HG02588 (cell line): ENCODE data around the gene SHOX.
"Not testable (repeated sequence)": the region's sequence is repeated elsewhere in the genome, so short reads cannot be mapped to it uniquely, and the experiment has no call there.

ENCODE experiments used
- ATAC-seq: cut with Tn5 transposase; IDR thresholded peaks from one replicate; pipeline ENCODE4 v1.9.1; 2021; ENCODE audit warnings: mild to moderate bottlenecking, moderate library complexity; ENCODE audit not compliant: unreplicated experiment

The SHOX gene

DNA sequence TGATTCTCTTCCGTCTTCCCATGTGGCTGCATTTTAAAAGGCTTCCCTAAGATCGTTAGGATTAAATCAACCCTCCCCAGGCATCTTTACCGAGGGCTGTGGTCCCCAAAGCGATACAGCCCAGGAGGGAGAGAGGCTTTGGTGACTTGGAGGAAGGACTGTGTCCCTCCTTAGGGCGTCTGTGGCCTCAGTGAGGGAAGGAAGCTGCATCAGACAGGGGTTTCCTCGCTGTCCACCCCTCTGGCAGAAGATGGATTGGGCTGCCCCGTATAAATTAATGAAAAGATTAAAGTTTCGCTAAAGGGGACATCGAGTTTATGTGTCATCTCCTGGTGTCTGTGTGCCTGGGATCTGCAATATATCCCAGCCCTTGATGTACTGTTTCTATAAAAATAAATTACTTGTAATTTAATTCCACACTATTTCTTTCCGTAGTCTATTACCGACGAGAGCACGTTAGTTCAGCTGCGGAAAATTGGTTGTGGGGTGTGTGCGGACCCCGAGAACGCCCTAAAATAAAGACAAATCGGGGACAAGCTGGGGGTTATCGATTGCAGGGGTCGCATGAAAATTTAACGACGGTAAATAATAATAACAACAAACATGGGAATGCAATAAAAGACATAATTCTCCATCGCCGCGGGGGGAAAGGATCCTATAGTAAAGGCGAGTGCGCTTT is 6.5 kb downstream of the SHOX start:
- no peak for ATAC-seq

- no peak for ATAC-seq
Observed at GRCh38 chrX:637660-638481, 7.3 kb downstream of the SHOX start.

DNA sequence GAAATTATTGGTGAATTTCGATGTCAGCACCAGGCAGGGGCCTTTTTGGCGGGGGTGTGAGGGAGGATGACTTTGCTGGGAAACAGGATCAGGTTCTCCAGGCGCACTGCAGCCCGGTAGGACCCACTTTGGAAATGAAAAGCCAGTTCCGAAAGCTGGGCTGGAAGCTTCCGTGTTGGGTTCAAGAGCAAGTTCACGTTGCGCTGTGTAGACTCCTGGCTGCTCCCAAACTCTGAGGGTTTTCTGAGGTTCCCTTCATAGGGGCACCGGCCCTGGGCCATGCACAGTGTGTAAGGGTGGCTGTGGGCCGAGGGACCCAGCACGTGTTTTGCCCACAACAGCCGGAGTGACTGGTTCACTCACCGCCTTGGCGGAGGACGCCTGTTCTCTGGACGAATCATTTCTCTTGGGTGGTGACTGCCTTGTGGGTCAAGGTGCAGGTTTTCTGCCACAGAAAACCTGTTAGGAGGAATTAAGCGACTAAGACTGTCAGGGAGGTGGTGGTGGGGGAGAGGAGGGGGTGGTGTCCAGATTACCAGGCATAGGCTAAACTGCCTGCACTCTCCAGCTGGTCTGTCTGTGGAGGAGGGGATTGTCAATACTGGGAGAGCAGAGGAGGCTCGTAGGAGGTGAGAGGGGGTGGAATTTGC is 8.0 kb downstream of the SHOX start:
- ATAC-seq, result no peak

GRCh38 chrX:639151-639550 is 8.6 kb downstream of the SHOX start:
- ATAC-seq, result no peak

GRCh38 chrX:640641-641040 is 10.1 kb downstream of the SHOX start:
- no peak for ATAC-seq

- ATAC-seq, result no peak
Observed at GRCh38 chrX:641671-642435, 11.3 kb downstream of the SHOX start.

DNA sequence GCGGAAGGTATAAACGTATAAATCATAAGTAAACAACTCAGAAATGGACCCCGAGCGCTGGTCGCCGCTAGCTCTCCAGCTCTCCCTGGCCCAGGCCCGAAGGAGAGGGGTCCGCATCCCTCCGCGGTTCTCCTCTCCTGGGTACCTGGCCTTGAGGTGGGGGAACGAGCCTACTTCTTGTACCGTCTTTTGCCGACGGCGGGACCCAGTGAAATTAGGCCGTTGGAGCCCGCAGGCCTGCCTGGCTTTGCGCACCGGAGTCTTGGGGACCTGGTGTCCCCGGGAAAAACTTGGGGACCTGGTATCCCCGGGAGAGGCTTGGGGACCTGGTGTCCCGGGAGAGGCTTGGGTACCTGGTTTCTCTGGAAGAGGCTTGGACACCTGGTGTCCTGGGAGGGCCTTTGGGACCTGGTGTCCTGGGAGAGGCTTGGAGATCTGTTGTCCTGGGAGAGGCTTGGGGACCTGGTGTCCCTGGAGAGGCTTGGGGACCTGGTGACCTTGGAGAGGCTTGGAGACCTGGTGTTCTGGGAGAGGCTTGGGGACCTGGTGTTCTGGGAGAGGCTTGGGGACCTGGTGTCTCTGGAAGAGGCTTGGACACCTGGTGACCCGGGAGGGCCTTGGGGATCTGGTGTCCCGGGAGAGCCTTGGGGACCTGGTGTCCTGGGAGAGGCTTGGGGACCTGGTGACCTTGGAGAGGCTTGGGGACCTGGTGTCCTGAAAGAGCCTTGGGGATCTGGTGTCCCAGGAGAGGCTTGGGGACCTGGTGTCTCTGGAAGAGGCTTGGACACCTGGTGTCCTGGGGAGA is 12.0 kb downstream of the SHOX start:
- no peak for ATAC-seq

DNA sequence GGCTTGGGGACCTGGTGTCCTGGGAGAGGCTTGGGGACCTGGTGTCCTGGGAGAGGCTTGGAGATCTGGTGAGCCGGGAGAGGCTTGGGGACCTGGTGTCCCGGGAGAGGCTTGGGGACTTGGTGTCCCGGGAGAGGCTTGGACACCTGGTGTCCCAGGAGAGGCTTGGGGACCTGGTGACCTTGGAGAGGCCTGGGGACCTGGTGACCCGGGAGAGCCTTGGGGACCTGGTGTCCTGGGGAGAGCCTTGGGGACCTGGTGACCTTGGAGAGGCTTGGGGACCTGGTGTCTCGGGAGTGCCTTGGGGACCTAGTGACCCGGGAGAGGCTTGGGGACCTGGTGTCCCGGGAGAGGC is 12.6 kb downstream of the SHOX start:
- ATAC-seq, result no peak

DNA sequence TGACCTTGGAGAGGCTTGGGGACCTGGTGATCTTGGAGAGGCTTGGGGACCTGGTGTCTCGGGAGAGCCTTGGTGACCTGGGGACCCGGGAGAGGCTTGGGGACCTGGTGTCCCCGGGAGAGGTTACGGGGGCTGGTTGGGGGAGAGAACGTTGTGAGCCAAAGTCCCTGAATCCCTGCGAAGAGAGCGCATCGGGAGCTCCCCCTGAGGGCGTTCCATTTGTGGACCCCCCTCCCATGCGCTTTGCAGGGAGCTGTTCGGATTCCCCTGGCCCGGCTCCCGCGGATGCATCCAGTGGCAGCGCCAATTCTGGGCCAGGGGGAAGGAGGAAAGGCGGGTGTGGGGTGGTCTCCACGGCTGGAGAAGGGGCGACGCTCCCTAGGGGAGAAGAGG is 13.3 kb downstream of the SHOX start:
- ATAC-seq, result no peak

GRCh38 chrX:644304-645281 is 14.0 kb downstream of the SHOX start:
- ATAC-seq, result no peak

DNA sequence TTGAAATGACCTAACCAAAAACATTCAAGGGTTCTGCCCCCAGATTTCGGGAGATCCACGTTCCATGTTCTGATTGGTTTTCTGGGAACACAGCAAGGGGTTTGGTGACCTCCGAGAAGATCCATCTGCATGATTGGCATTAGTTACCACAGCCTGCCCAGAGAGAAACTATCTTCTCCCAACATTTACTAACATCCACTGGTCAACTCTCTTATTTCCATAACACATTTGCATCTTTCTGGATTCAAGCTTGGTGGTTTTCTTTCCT is 15.6 kb downstream of the SHOX start:
- ATAC-seq, result no peak

DNA sequence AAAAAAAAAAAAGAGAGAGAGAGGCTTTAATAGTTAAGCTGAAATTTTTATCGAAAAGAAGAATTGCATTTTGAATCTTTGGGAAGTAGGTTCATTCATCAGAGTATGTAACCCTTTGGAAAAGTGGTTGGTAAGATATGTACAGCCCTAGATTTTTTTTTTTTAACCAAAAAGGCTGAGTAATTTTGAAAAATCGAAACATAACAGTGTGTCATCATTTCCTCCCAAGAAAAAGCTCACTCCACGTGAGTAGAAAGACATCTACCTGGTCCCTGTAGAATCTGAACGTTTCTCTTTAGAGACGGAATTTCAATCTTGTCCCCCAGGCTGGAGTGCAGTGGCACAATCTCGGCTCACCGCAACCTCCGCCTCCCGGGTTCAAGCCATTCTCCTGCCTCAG is 16.2 kb downstream of the SHOX start:
- no peak for ATAC-seq

DNA sequence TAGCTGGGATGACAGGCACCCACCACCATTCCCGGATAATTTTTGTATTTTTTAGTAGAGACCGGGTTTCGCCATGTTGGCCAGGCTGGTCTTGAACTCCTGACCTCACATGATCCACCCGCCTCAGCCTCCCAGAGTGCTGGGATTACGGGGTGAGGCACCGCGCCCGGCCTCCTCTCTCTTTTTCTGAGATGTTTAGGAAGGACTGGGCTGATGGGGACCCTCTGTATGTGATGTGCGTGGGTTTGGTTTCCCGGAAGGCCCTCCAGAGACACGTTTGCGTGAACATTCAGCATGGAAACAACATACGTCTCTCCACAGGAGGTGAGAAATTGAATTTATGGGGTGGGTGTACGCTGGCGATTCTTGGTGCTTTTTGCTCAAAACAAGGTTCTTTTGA is 18.6 kb downstream of the SHOX start:
- ATAC-seq, result no peak

GRCh38 chrX:650324-650723 is 19.7 kb downstream of the SHOX start:
- ATAC-seq, result no peak

DNA sequence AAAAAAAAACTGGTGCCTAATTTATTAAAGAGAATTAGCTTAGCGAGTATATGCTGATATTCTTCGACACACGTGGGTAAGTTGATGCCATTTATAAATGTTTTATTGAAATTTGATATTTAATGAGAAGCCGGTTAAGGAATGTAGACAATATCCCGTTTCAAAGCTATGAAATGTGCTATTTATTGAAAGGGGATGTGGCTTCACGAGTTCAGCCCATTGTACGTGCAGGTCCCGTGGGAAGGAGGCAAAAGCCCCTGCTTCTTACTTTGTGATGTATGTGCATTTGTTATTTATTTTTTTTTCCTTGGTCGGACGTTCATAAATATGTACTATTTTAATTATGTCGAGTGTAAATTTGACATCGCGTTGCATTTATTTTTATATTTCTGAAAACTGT is 20.2 kb downstream of the SHOX start:
- ATAC-seq, result no peak

DNA sequence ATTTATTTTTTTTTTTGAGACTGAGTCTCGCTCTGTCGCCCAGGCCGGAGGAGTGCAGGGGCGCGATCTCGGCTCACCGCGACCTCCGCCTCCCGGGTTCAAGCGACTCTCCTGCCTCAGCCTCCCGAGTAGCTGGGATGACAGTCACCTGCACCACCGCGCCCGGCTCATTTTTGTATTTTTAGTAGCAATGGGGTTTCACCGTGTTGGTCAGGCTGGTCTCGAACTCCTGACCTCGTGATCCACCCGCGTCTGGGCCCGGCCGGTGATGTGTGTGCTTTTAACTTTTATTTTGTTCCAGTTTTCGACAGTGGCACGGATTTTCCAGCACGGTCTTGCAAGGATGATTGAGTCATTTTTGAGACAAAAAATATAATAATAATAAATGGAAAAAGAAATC is 21.3 kb downstream of the SHOX start:
- ATAC-seq, result not testable (repeated sequence)

GRCh38 chrX:652341-652741 is 21.8 kb downstream of the SHOX start:
- no peak for ATAC-seq

- no peak for ATAC-seq
Observed at GRCh38 chrX:653306-653705, 22.7 kb downstream of the SHOX start.

- no peak for ATAC-seq
Observed at GRCh38 chrX:661154-661553, 30.6 kb downstream of the SHOX start.

GRCh38 chrX:662126-662525 is 31.5 kb downstream of the SHOX start:
- ATAC-seq, result no peak
